ENCODE results near the gene DHH.

DHH gene

DNA sequence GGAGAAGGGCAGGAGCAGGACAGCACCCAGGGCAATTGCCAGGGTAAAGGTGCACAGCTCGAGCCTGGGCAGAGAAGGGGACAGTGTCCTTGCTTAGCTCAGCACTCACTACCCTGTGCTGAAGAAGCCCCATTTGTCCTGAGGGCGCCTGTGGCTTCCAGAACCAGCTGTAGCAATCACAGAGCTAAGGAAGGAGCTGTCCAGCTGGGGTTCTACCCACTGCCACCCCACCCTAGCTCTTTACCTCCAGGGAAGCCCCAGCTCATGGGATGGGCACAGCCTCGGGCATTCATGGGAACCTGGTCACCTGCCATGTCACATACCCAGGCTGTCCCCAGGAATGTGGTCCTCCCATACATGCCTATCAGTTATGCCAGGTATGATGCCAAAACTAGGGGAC lies 10.2 kb upstream of the DHH start:
- TF ChIP-seq, protein P1, sequence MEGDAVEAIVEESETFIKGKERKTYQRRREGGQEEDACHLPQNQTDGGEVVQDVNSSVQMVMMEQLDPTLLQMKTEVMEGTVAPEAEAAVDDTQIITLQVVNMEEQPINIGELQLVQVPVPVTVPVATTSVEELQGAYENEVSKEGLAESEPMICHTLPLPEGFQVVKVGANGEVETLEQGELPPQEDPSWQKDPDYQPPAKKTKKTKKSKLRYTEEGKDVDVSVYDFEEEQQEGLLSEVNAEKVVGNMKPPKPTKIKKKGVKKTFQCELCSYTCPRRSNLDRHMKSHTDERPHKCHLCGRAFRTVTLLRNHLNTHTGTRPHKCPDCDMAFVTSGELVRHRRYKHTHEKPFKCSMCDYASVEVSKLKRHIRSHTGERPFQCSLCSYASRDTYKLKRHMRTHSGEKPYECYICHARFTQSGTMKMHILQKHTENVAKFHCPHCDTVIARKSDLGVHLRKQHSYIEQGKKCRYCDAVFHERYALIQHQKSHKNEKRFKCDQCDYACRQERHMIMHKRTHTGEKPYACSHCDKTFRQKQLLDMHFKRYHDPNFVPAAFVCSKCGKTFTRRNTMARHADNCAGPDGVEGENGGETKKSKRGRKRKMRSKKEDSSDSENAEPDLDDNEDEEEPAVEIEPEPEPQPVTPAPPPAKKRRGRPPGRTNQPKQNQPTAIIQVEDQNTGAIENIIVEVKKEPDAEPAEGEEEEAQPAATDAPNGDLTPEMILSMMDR (conservative IDR thresholded peaks at IDR 0.05), result no peak
- H3K27ac ChIP-seq, result no peak overlapping the region

DNA sequence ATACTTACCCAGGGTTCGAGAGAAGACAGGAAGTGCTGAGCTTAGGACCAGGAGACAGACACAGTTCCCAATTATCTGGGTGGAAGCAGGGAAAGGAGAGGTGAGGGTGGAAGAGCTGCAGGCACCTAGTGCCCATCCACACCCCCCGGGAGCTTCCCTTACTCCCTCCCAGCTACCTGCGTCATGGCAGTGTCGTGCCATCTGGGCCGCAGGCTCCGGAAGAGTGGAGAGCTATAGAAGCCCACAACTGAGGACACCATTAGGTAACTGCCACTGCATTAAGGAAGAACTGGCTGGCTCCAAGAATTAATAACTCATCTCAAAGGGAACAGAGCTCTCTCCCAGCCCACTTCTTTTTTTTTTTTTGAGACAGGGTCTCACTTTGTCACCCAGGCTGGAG lies 5.8 kb upstream of the DHH start:
- TF ChIP-seq, protein P1 (conservative IDR thresholded peaks at IDR 0.05), result no peak
- no peak overlapping the region for H3K27ac ChIP-seq

DNA sequence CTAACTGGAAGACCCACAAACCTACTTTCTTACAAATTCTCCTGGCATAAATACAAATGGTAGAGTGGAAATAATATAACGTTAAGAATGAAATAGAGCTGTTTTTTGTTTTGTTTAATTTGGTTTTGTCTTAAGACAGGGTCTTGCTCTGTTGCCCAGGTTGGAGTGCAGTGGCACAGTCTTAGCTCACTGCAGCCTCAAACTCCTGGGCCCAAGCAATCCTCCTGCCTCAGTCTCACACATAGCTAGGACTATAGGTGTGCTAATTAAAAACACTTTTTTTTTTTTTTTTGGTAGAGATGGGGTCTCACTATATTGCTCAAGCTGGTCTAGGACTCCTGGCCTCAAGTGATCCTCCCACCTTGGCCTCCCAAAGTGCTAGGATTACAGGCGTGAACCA lies 4.1 kb upstream of the DHH start:
- TF ChIP-seq, protein P1 (conservative IDR thresholded peaks at IDR 0.05), result no peak
- no peak overlapping the region for H3K27ac ChIP-seq

DNA sequence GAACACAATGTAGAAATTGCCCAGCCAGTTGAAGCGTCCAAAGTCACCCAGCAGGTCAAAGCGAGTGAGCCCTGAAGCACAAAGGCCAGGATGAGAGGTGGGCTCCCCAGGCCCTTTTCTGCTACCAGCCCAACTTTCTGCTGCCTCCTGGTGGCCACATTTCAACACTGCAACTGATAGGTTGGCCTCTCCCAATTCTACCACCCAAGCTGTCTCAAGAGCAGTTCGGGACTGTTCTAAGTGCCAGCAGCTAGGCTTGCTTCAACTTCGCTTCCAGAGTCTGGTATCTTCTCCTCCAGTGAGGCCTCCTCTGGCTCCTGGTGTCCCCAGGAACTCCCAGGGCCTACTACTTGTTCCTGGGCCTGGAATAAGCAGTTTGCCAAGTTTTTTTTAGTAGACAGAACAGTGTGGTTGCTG lies 3.4 kb upstream of the DHH start:
- H3K27ac ChIP-seq, result no peak overlapping the region
- TF ChIP-seq, protein P1 (conservative IDR thresholded peaks at IDR 0.05), result peak; percentile 78

DNA sequence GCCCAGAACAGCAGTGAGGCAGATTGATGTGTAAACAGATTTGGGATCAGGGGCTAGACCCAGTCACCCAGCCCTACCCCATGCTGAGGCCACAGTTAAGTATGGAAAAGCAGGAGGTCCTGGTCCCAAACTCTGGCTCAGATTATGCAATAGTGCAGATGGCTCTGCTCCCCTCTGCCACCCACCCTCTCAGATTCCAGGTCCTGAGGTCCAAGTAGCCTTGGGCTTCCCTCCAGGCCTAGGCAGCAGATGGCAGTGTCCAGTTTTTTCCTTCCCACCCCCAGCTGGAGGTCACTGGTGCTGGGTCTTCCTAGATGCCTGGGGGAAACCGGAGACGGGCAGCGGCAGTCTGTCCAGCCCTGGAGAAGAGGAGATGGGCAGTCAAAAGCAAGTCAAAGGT lies 2.8 kb upstream of the DHH start:
- no peak overlapping the region for H3K27ac ChIP-seq
- TF ChIP-seq, protein P1 (conservative IDR thresholded peaks at IDR 0.05), result no peak

DNA sequence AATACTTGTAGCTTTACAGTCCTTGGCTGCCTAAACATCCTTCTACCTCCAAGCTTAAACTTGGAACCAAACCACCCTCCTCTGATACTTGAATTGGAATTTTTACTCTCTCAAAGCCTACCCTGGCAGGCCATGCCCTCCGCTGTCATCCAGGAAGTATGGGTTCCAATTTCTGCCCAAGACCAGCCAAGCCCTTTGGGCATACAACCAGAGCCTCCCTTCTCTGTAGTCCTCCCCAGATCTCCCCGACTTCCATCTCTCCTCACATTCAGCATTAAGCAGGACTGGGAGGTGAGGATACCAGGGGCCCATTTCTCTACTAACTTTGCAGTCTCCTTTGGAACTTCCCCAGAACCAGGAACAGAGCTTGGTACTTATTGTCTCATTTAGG lies 369 bp upstream of the DHH start:
- TF ChIP-seq, protein P1 (conservative IDR thresholded peaks at IDR 0.05), result no peak
- no peak overlapping the region for H3K27ac ChIP-seq

DNA sequence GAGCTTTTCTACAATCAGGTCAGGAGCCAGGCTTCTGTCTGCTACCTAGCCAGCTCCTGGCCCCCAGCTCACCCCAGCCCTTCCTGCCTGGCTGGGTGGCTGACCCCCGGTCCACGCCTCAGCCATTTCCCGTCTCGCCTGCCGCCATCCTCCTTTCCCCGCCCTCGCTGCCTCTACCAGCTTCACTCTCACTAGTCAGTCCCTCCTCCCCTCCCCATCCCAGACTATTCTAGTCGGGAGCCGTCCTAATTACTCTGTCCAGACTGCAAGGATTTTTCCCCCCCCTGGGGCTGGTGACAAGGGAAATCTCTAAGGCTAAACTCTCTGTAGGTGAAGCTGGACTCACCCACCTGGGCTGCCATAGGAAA lies 825 bp downstream of the DHH start:
- TF ChIP-seq, protein P1 (conservative IDR thresholded peaks at IDR 0.05), result no peak
- no peak overlapping the region for H3K27ac ChIP-seq
